Mesothelial cell of epicardium (in vitro differentiated cells): Measurements from ENCODE around the gene ATP2C1. TPM values are rescaled to one million over a fixed set of nuclear protein-coding genes. Genes with fewer than 3 reads are reported as not detected.

Experiments used
- DNase-seq, 2 experiments: peaks; one replicate each; pipeline ENCODE4 v3.0.0; 2021; ENCODE audit warnings: low spot score in 2 of 2; ENCODE audit not compliant: unreplicated experiment in 2 of 2
- H3K27ac Mint-ChIP-seq: 2 replicates; pipeline ENCODE4 v1.8.0; 2021; ENCODE audit warnings: mixed read lengths
- H3K27me3 Mint-ChIP-seq: 2 replicates; pipeline ENCODE4 v1.8.0; 2021; ENCODE audit warnings: low read depth, mixed read lengths
- H3K36me3 Mint-ChIP-seq: 2 replicates; pipeline ENCODE4 v1.8.0; 2021; ENCODE audit warnings: mixed read lengths
- H3K4me1 Mint-ChIP-seq: 2 replicates; pipeline ENCODE4 v1.8.0; 2021; ENCODE audit warnings: mixed read lengths
- H3K4me3 Mint-ChIP-seq: 2 replicates; pipeline ENCODE4 v1.8.0; 2021; ENCODE audit warnings: mild to moderate bottlenecking, moderate library complexity, mixed read lengths
- H3K9me3 Mint-ChIP-seq: 2 replicates; pipeline ENCODE4 v1.8.0; 2021; ENCODE audit warnings: mixed read lengths
- CTCF ChIP-seq: fragments of 200-600 bp; sonication (generic); IDR thresholded peaks from one replicate; pipeline ENCODE4 v1.5.0; 2021; ENCODE audit warnings: antibody characterized with exemption; ENCODE audit not compliant: unreplicated experiment
- total RNA-seq: library from RNA; stranded (reverse); gene quantifications from 3 replicates; pipeline ENCODE4 v1.2.1, GENCODE V29; 2021

Gene ATP2C1
- total RNA-seq, 1 donor from 2014 or later, result 88.8 TPM

GRCh38 chr3:131050001-131050400, 156.1 kb downstream of the ATP2C1 start:
- DNase-seq, result no peak
- Mint-ChIP-seq H3K36me3 (peaks cover 2% of the 10 kb centered on the region), H3K4me3 (no peak overlapping the region), H3K27ac (no peak overlapping the region), H3K4me1 (no peaks in the 10 kb centered on the region), H3K27me3 (no peaks in the 10 kb centered on the region), H3K9me3 (peaks cover 16% of the 10 kb centered on the region)
- TF ChIP-seq CTCF, result no peak

GRCh38 chr3:131053043-131053859, 159.4 kb downstream of the ATP2C1 start:
- no peak for TF ChIP-seq CTCF
- no peak for DNase-seq
- Mint-ChIP-seq H3K9me3 (no peaks in the 10 kb centered on the region), H3K4me3 (no peak overlapping the region), H3K36me3 (no peaks in the 10 kb centered on the region), H3K27me3 (no peaks in the 10 kb centered on the region), H3K27ac (no peak overlapping the region), H3K4me1 (no peaks in the 10 kb centered on the region)

Other genes starting within 250 kb of the ATP2C1 start
- gene PIK3R4, start 147.3 kb upstream of the ATP2C1 start, total RNA-seq, result 24.7 to 27.6 TPM (median 26.6 TPM) in 3 replicates
- gene ASTE1, start 132.7 kb downstream of the ATP2C1 start, total RNA-seq, result 7.4 to 9.0 TPM (median 7.5 TPM) in 3 replicates
- 9.8 to 11.3 TPM (median 11.0 TPM) in 3 replicates for gene NEK11, start 132.8 kb downstream of the ATP2C1 start, total RNA-seq